ENCODE results near the gene MSI2. TPM values are rescaled to one million over a fixed set of nuclear protein-coding genes. Genes with fewer than 3 reads are reported as not detected.
A peak's percentile ranks its signal among the peaks of the same experiment; 100 is the strongest.

The MSI2 gene
- total RNA-seq, 4 donors from 2014 or later = 9.9 to 18.5 (median 13.8) TPM

DNA sequence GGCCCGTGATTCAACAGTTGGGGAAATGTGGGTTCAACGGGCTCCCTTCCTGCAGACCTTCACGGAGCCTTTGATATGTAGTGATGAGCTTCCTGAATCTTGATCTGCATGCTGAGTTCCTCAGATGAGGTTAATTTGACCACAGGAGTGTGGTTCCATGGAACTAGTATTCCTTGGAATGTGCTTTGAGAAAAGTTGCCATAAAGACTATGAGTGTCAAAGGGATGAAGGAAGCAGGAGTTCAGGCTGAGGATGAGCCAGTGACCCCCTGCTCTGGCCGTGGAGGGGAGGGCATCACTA, 229.2 kb downstream of the MSI2 start:
- no peak overlapping the region for H3K4me3 ChIP-seq (ENCODE audit: low read depth, poor library complexity, severe bottlenecking)
- no peak for DNase-seq (ENCODE audit: low spot score in 2 of 2)
- TF ChIP-seq, protein P1, sequence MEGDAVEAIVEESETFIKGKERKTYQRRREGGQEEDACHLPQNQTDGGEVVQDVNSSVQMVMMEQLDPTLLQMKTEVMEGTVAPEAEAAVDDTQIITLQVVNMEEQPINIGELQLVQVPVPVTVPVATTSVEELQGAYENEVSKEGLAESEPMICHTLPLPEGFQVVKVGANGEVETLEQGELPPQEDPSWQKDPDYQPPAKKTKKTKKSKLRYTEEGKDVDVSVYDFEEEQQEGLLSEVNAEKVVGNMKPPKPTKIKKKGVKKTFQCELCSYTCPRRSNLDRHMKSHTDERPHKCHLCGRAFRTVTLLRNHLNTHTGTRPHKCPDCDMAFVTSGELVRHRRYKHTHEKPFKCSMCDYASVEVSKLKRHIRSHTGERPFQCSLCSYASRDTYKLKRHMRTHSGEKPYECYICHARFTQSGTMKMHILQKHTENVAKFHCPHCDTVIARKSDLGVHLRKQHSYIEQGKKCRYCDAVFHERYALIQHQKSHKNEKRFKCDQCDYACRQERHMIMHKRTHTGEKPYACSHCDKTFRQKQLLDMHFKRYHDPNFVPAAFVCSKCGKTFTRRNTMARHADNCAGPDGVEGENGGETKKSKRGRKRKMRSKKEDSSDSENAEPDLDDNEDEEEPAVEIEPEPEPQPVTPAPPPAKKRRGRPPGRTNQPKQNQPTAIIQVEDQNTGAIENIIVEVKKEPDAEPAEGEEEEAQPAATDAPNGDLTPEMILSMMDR (IDR thresholded peaks at IDR 0.05) = no peak
- TF ChIP-seq POLR2A (IDR thresholded peaks at IDR 0.05) = no peak
- intact Hi-C loops (cut with DNase I; ENCODE audit: low total_unique reads) = no loop called here
- 87 to 89% methylated on average over 4 of the region's 4 CpGs for WGBS, 2 donors

DNA sequence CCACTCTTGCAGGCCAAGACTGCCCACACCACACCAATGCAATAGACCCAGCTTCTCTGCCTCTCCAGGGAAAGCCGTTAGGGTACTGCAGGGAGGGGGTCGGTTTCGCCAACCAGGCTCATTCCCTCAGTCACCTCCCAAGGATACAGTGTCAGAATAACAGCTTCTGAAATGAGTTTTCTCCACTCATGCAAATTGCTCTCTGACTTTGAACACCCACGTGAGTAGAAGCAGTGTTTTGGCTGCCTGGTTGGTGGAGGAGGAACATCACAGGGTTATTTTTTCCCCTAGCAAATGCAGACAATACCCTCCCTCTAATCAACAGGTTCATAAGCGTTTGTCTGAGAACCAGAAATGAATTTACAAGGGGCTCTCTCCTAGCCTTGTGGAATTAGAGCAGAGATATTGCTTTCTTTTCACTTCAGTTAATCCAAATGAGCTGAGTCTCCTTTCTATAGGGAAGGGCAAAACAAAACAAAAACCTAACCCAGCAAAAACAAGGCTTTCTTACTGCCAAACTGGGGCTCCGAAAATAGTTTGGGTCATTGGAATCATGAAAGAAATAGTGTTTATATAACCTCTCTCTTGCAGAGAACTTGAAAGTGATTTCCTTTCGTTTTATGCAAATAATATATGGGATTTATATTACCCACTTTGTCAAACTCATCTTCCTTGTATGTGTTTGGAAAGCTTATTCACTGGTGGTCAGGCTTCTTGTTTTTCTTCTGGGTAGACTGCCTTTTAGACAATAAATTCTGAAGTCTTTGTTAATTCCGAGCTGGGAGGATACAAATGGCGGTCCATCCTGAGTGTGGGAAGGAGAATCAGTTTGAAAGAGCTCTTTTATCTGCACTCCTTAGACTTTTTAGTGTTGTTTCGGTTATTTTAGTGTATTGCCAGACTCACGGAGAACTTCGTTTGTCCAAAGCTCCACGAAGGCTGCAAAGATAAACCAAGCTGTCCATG, 229.9 kb downstream of the MSI2 start:
- TF ChIP-seq, protein P1 (IDR thresholded peaks at IDR 0.05) = no peak
- no peak for TF ChIP-seq POLR2A (IDR thresholded peaks at IDR 0.05)
- H3K4me3 ChIP-seq (ENCODE audit: low read depth, poor library complexity, severe bottlenecking) = no peak overlapping the region
- 59 to 65% methylated on average over 13 of the region's 13 CpGs for WGBS, 2 donors
- intact Hi-C loops (cut with DNase I; ENCODE audit: low total_unique reads) = no loop called here
- no peak for DNase-seq (ENCODE audit: low spot score in 2 of 2)

DNA sequence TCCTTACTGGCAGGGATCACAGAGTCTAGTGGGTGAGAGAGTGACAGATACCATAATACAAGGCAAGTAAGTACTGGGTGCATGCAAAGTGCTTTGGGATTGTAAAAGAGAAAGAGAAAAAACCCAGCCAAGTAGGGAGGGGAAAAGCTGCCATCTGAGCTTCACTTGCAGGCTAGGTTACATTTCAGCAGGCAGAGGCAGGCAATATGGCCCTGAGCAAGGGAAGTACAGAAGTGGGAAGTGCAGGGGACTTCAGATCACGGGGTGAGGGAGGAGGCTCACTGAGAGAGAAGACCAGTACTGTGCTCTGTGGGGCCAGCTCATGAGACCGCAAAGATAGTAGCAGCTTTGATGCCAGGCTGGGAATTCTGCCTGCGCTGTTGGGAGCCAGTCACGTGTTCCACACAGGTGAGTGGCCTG, 230.6 kb downstream of the MSI2 start:
- intact Hi-C loops (cut with DNase I; ENCODE audit: low total_unique reads) = no loop called here
- no peak overlapping the region for H3K4me3 ChIP-seq (ENCODE audit: low read depth, poor library complexity, severe bottlenecking)
- WGBS, 2 donors = 33 to 42% methylated on average over 4 of the region's 4 CpGs
- DNase-seq (ENCODE audit: low spot score in 2 of 2) = peak in 1 of 2 donors; percentile 39
- no peak for TF ChIP-seq POLR2A (IDR thresholded peaks at IDR 0.05)
- TF ChIP-seq, protein P1 (IDR thresholded peaks at IDR 0.05) = no peak

DNA sequence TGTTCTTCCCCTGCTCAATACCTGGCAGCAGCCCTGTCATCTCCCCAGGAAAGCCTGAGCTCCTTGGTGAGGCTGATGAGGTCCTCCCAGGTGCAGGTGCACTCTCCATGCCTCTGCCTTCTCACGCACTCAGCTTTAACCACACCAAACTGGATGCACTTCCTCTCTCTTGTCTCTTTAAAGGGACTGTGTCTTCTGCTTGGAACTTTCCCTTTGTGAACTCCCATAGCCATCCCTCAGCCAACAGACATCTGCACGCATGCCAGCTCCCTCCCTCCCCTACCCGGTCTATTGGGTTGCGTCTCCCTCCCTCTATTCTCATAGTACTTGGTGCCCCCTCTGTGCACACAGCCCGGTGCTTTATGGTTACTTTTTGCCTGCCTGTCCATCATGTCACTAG, 231.2 kb downstream of the MSI2 start:
- WGBS, 2 donors = 33 to 42% methylated on average over 5 of the region's 5 CpGs
- intact Hi-C loops (cut with DNase I; ENCODE audit: low total_unique reads) = no loop called here
- no peak overlapping the region for H3K4me3 ChIP-seq (ENCODE audit: low read depth, poor library complexity, severe bottlenecking)
- DNase-seq (ENCODE audit: low spot score in 2 of 2) = no peak
- TF ChIP-seq, protein P1 (IDR thresholded peaks at IDR 0.05) = no peak
- no peak for TF ChIP-seq POLR2A (IDR thresholded peaks at IDR 0.05)

DNA sequence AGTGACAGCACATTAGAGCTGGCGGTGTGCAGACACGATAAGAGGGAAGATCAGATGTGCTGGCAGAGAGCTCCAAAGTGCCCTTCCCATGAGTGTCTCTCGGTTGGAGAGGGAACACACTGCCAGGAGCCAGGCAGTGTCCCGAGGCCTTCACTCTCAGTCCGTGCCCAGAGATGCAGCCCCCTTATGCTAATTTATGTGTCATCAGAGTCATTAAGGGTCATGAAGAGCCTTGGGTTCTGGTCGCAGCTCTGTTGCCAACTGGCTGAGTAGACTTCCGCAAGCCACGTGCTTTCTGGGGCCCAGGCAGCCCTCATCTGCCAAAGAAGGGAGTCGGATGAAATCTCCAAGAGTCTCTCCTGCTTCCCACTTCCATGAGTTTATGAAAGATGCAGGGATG, 232.5 kb downstream of the MSI2 start:
- no peak overlapping the region for H3K4me3 ChIP-seq (ENCODE audit: low read depth, poor library complexity, severe bottlenecking)
- 40 to 59% methylated on average over 9 of the region's 9 CpGs for WGBS, 2 donors
- no peak for TF ChIP-seq POLR2A (IDR thresholded peaks at IDR 0.05)
- TF ChIP-seq, protein P1 (IDR thresholded peaks at IDR 0.05) = no peak
- intact Hi-C loops (cut with DNase I; ENCODE audit: low total_unique reads) = no loop called here
- no peak for DNase-seq (ENCODE audit: low spot score in 2 of 2)
